Esophagus muscularis mucosa (tissue), 4 donors: ENCODE data around the gene CRYL1.

Source experiments
- CTCF ChIP-seq, 3 experiments: fragments of 200-600 bp in 2 of 3; fragments of 450-650 bp in 1 of 3; sonication (generic) in 2 of 3; IDR thresholded peaks; one replicate each; pipeline ENCODE4 v1.5.1; 2017 to 2019; ENCODE audit warnings: antibody characterized with exemption in 3 of 3, mild to moderate bottlenecking in 2 of 3, moderate library complexity in 1 of 3
- EP300 ChIP-seq: sonication (generic); formaldehyde crosslinking; IDR thresholded peaks from one replicate; pipeline ENCODE4 v1.6.1; 2017; ENCODE audit warnings: antibody characterized with exemption
- POLR2A ChIP-seq: fragments of 450-650 bp; IDR thresholded peaks from one replicate; pipeline ENCODE4 v1.6.1; 2017; ENCODE audit warnings: antibody characterized with exemption, moderate library complexity, mild to moderate bottlenecking, low read depth
- POLR2AphosphoS5 ChIP-seq, 2 donors: sonication (generic); formaldehyde crosslinking; IDR thresholded peaks; one replicate each; pipeline ENCODE4 v1.6.1; 2017; ENCODE audit warnings: antibody characterized with exemption in 2 of 2

- no peak for TF ChIP-seq POLR2AphosphoS5 (IDR thresholded peaks at IDR 0.05)
- TF ChIP-seq CTCF (IDR thresholded peaks at IDR 0.05) = no peak
- no peak for TF ChIP-seq POLR2A
- TF ChIP-seq EP300 = no peak
Measured at GRCh38 chr13:20513466-20513995, 12.1 kb downstream of the CRYL1 start.
